IMR-90 (cell line): Measurements from ENCODE around the gene SLX9. TPM values are rescaled to one million over a fixed set of nuclear protein-coding genes. Genes with fewer than 3 reads are reported as not detected.
A peak's percentile ranks its signal among the peaks of the same experiment; 100 is the strongest.

Experiments
- ATAC-seq: fragments of 200-7000 bp; cut with Tn5 transposase; 2 replicates; pipeline ENCODE4 v1.9.1; 2020; ENCODE audit warnings: low read depth, mild to moderate bottlenecking, moderate library complexity
- BruUV-seq: library from RNA; stranded (reverse); fragments of 400-500 nt; replicated peaks from 2 replicates; lab custom pipeline; 2021; lab: Mats Ljungman, UMichigan
- CTCF ChIA-PET: fragments of 300-600 bp; formaldehyde crosslinking; extraction: SDS; loops from one replicate; lab custom pipeline; 2021; ENCODE audit warnings: antibody characterized with exemption; lab: Yijun Ruan, JAX
- POLR2A ChIA-PET: fragments of 300-600 bp; sonication (Branson Sonifier 250); formaldehyde crosslinking; loops from one replicate; lab custom pipeline; 2022; ENCODE audit warnings: antibody characterized with exemption; ENCODE audit not compliant: unreplicated experiment; lab: Charles Lee
- DNase-seq: peaks from one replicate; pipeline ENCODE4 v3.0.0; 2013
- H2AFZ ChIP-seq: replicated peaks from 2 replicates; pipeline ENCODE3; 2013; ENCODE audit warnings: low read length, mild to moderate bottlenecking; ENCODE audit not compliant: poor library complexity
- H2AK5ac ChIP-seq: 2 replicates; pipeline ENCODE4 v1.6.1; 2013; ENCODE audit warnings: low read depth, low read length, inconsistent platforms
- H2AK9ac ChIP-seq: replicated peaks from 2 replicates; pipeline ENCODE3; 2013; ENCODE audit warnings: mild to moderate bottlenecking, low read depth, low read length, moderate library complexity; ENCODE audit not compliant: poor library complexity
- H2BK120ac ChIP-seq: 2 replicates; pipeline ENCODE4 v1.6.1; 2013; ENCODE audit warnings: low read depth, low read length, inconsistent platforms
- H2BK15ac ChIP-seq: 3 replicates; pipeline ENCODE4 v1.6.1; 2013; ENCODE audit warnings: low read depth, low read length, inconsistent platforms
- H2BK20ac ChIP-seq: 2 replicates; pipeline ENCODE4 v1.6.1; 2013; ENCODE audit warnings: low read depth, mild to moderate bottlenecking, inconsistent platforms, low read length, moderate library complexity
- H2BK5ac ChIP-seq: 2 replicates; pipeline ENCODE4 v1.6.1; 2013; ENCODE audit warnings: mild to moderate bottlenecking, low read depth, low read length, inconsistent platforms; ENCODE audit not compliant: poor library complexity, severe bottlenecking
- H3K14ac ChIP-seq: replicated peaks from 2 replicates; pipeline ENCODE4 v1.6.1; 2013; ENCODE audit warnings: low read depth, low read length, inconsistent platforms
- H3K18ac ChIP-seq: 2 replicates; pipeline ENCODE4 v1.6.1; 2013; ENCODE audit warnings: low read depth, low read length, control low read depth
- H3K23ac ChIP-seq: 2 replicates; pipeline ENCODE4 v1.6.1; 2013; ENCODE audit warnings: low read depth, low read length, inconsistent platforms
- H3K27ac ChIP-seq: 2 replicates; pipeline ENCODE4 v1.5.1; 2013; ENCODE audit warnings: mild to moderate bottlenecking, control low read depth, low read length; ENCODE audit not compliant: insufficient read depth
- H3K27me3 ChIP-seq: 2 replicates; pipeline ENCODE4 v1.6.1; 2013; ENCODE audit warnings: low read length; ENCODE audit not compliant: control insufficient read depth, insufficient read depth
- H3K36me3 ChIP-seq: 2 replicates; pipeline ENCODE4 v1.6.1; 2013; ENCODE audit warnings: low read length, mixed read lengths; ENCODE audit not compliant: control insufficient read depth, insufficient read depth
- H3K4ac ChIP-seq: 2 replicates; pipeline ENCODE4 v1.6.1; 2013; ENCODE audit warnings: low read depth, low read length, inconsistent platforms
- H3K4me1 ChIP-seq: 2 replicates; pipeline ENCODE4 v1.6.1; 2013; ENCODE audit warnings: low read length, mixed read lengths; ENCODE audit not compliant: control insufficient read depth, insufficient read depth
- H3K4me2 ChIP-seq: 2 replicates; pipeline ENCODE4 v1.6.1; 2013; ENCODE audit warnings: low read depth, mild to moderate bottlenecking, control low read depth, low read length, moderate library complexity
- H3K4me3 ChIP-seq: 2 replicates; pipeline ENCODE4 v1.5.1; 2013; ENCODE audit warnings: low read depth, mild to moderate bottlenecking, control low read depth, low read length, moderate library complexity; ENCODE audit not compliant: insufficient read depth
- H3K56ac ChIP-seq: 2 replicates; pipeline ENCODE4 v1.6.1; 2013; ENCODE audit warnings: low read length, inconsistent platforms; ENCODE audit not compliant: insufficient read depth; ENCODE audit errors: extremely low read depth
- H3K79me1 ChIP-seq, 2 experiments: 2 replicates each; pipeline ENCODE4 v1.6.1; 2013; ENCODE audit warnings: low read length in 2 of 2, inconsistent platforms in 1 of 2, low read depth in 1 of 2
- H3K9ac ChIP-seq: 2 replicates; pipeline ENCODE4 v1.6.1; 2013; ENCODE audit warnings: low read depth, low read length, control low read depth
- H3K9me1 ChIP-seq: 2 replicates; pipeline ENCODE4 v1.6.1; 2013; ENCODE audit warnings: low read length, inconsistent platforms; ENCODE audit not compliant: insufficient read depth
- H3K9me3 ChIP-seq: 2 replicates; pipeline ENCODE4 v1.6.1; 2013; ENCODE audit warnings: low read length; ENCODE audit not compliant: control insufficient read depth, insufficient read depth
- H4K20me1 ChIP-seq: 2 replicates; pipeline ENCODE4 v1.6.1; 2013; ENCODE audit warnings: low read length, inconsistent platforms; ENCODE audit not compliant: insufficient read depth
- H4K5ac ChIP-seq: 2 replicates; pipeline ENCODE4 v1.6.1; 2013; ENCODE audit warnings: mild to moderate bottlenecking, low read depth, low read length, control low read depth
- H4K8ac ChIP-seq, 2 experiments: 2 replicates each; pipeline ENCODE4 v1.6.1; 2013; ENCODE audit warnings: low read depth in 2 of 2, low read length in 2 of 2, control low read depth in 1 of 2, inconsistent platforms in 1 of 2
- H4K91ac ChIP-seq: 2 replicates; pipeline ENCODE4 v1.6.1; 2013; ENCODE audit warnings: low read depth, low read length, inconsistent platforms; ENCODE audit not compliant: insufficient read depth
- MAFK ChIP-seq: IDR thresholded peaks from 2 replicates; pipeline ENCODE4 v1.6.1; 2012; ENCODE audit warnings: low read depth, low read length, improper control_type of control experiment
- MAZ ChIP-seq: IDR thresholded peaks from 2 replicates; pipeline ENCODE4 v1.6.1; 2012; ENCODE audit warnings: low read depth, mild to moderate bottlenecking, low read length, improper control_type of control experiment, moderate library complexity, borderline replicate concordance
- RCOR1 ChIP-seq: IDR thresholded peaks from 2 replicates; pipeline ENCODE4 v1.6.1; 2012; ENCODE audit warnings: mild to moderate bottlenecking, low read length, improper control_type of control experiment; ENCODE audit not compliant: insufficient replicate concordance
- WGBS, 2 experiments: methylation state at CpG; one replicate each; pipeline versions ENCODE4 v1.1.5 to v1.1.7; 2013; ENCODE audit warnings: missing lambda C conversion rate in 2 of 2; ENCODE audit not compliant: insufficient read length in 1 of 2; ENCODE audit errors: extremely low coverage in 2 of 2; 5-methylcytosine and 5-hydroxymethylcytosine counted together
- dilution Hi-C: fragments of 300-500 bp; cut with HindIII; formaldehyde crosslinking; loops from one replicate; pipeline ENCODE4 v1.14.3; 2018; ENCODE audit warnings: low sequenced_read_pairs; ENCODE audit not compliant: unreplicated experiment
- in situ Hi-C: fragments of 300-500 bp; cut with MboI; formaldehyde crosslinking; loops from 3 replicates; pipeline ENCODE4 v1.14.3; 2019; ENCODE audit warnings: low sequenced_read_pairs, inconsistent platforms, mixed read lengths
- intact Hi-C: fragments of 100-400 bp; cut with micrococcal nuclease; formaldehyde crosslinking; loops from 2 replicates; pipeline ENCODE4 v1.10.0; 2022
- polyA plus RNA-seq, 3 experiments: library from polyadenylated mRNA; depleted of rRNA; stranded (reverse); fragments of >200 nt; gene quantifications; 2 replicates each; pipeline ENCODE4 v1.2.3, GENCODE V29; 2012; ENCODE audit warnings: low replicate concordance in 1 of 3
- total RNA-seq: library from RNA; depleted of rRNA; stranded (reverse); fragments of >200 nt; gene quantifications from 2 replicates; pipeline ENCODE4 v1.2.3, GENCODE V29; 2012

SLX9 gene
- total and polyA plus RNA-seq, 2 of the 4 experiments (the other 2 are of a cell fraction), result 10.4 to 21.7 TPM

DNA sequence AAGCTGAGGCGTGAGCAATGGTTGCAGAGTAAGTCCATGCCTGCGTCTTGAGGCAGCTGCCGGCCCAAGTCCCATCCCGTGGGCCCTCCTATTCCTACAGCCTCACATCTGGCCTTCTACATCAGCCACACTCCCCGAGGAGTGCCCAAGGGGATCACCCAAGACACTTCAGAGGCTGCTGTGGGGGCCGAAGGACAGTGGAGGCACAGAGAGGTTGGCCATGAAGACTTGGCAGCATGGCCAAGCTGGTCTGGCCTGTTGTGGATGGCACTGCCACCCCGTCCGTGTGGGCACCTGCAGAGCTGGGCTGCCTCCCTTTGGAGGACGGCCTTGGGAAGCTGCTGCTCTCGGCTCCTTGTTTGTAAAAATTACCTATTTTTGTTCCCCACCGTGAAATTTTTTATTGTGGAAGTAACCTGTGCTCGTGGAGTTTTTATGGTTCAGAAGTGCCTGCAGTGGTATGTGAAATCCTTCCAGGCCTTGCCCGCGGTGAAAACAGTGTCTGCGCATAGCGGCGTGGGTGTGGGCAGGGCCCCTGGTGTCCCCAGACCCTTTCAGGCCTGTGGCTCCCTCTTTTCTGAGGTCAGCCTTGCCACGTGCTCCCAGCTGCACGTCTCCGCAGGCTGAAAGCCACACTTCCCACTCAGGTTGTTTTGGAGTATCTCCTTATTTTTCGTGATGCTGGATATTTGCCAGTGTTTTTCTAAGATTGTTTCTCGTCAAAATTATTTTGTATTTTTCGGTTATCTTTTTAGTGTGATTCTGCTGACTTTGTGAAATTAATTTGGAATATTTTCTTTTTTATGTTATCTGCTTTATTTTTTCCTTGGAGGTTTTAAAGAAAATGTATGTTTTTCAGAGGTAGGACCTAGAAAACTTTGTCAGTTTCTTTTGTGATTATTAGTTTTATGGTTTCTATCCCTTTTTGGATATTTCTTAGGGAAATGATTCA lies 20.6 kb downstream of the SLX9 start:
- H3K9me1 ChIP-seq, result peaks cover 8% of the 10 kb centered on the region; the same call in 1 of the 2 replicates
- peak overlapping the region; percentile 78 for H2AK5ac ChIP-seq
- H3K23ac ChIP-seq, result no peak overlapping the region
- peaks cover 22% of the 10 kb centered on the region for H3K4me1 ChIP-seq
- H3K4ac ChIP-seq, result peak overlapping the region; percentile 67; the same call in 1 of the 2 replicates
- no peak overlapping the region for H3K14ac ChIP-seq
- ATAC-seq, result no peak
- dilution Hi-C loops (no loop called here), in situ Hi-C loops (no loop called here), intact Hi-C loops (loop anchor here (5.0 kb wide), 1 partner anchor 177 kb away; no protein-coding TSS in a partner anchor)
- peaks cover 38 to 68% of the 10 kb centered on the region in 2 experiments for H3K79me1 ChIP-seq
- WGBS, 2 experiments, result 98% methylated on average over 11 of the region's 23 CpGs; no CpG with 5 or more reads in 1 of the 2 experiments
- ChIA-PET CTCF (no interaction called here), POLR2A (no interaction called here)
- peak overlapping the region; percentile 40; the same call in 1 of the 2 replicates for H4K91ac ChIP-seq
- H3K9ac ChIP-seq, result no peak overlapping the region
- no TSS peak for BruUV-seq
- DNase-seq, result no peak
- peak overlapping the region; percentile 26 for H2AK9ac ChIP-seq
- H2BK120ac ChIP-seq, result peak overlapping the region; percentile 72
- H4K20me1 ChIP-seq, result peaks cover 7% of the 10 kb centered on the region
- no peak overlapping the region for H4K5ac ChIP-seq
- H3K27me3 ChIP-seq, result no peaks in the 10 kb centered on the region
- H3K36me3 ChIP-seq, result peaks cover 25% of the 10 kb centered on the region
- H2BK5ac ChIP-seq, result peak overlapping the region; percentile 29
- peak overlapping the region in 1 of 2 experiments; percentile 80; a peak in 1 of 4 replicates for H4K8ac ChIP-seq
- H3K4me2 ChIP-seq, result no peak overlapping the region
- H3K18ac ChIP-seq, result no peak overlapping the region; the same call in 1 of the 2 replicates
- H2BK20ac ChIP-seq, result 0 out of 2 replicates have a peak overlapping the region, but pooled peaks have one; percentile 87
- peaks cover 1% of the 10 kb centered on the region; the same call in 1 of the 2 replicates for H3K9me3 ChIP-seq
- peak overlapping the region; percentile 98; the same call in 1 of the 3 replicates for H2BK15ac ChIP-seq
- no peak overlapping the region for H3K4me3 ChIP-seq
- H3K56ac ChIP-seq, result no peak overlapping the region
- H2AFZ ChIP-seq, result no peak overlapping the region
- H3K27ac ChIP-seq, result no peak overlapping the region
- TF ChIP-seq MAZ (no peak), MAFK (peak; percentile 72), RCOR1 (no peak)
